ENCODE data around the gene INTS4.

Gene INTS4

DNA sequence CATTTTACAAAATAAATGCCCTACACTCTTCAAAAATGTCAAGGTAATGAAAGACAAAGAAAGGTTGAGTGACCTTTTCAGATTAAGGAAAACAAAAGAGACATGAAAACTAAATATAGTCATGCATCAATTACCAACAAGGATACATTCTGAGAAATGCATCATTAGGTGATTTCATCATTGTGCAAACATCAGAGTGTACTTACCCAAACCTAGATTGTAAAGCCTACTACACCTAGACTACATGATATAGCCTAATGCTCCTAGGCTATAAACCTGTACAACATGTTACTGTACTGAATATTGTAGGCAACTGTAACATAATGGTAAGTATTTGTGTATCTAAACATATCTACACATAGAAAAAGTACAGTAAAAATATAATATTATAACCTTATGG lies 26.7 kb downstream of the INTS4 start:
- ATAC-seq, result no peak
- TF ChIP-seq ESRRG (CRISPR knock-in tag; IDR thresholded peaks at IDR 0.05) (no peak), OSR1 (CRISPR knock-in tag; IDR thresholded peaks at IDR 0.05) (no peak), TSHZ2 (CRISPR knock-in tag; IDR thresholded peaks at IDR 0.05) (no peak), BACH2 (CRISPR knock-in tag; IDR thresholded peaks at IDR 0.05; ENCODE audit: borderline replicate concordance) (no peak), ZFP30 (CRISPR knock-in tag; IDR thresholded peaks at IDR 0.05) (no peak), TOX (CRISPR knock-in tag; IDR thresholded peaks at IDR 0.05; ENCODE audit: borderline replicate concordance) (no peak), CREB5 (CRISPR knock-in tag; IDR thresholded peaks at IDR 0.05; ENCODE audit: low read depth) (no peak), ZNF70 (CRISPR knock-in tag; IDR thresholded peaks at IDR 0.05) (no peak), PPARA (CRISPR knock-in tag; IDR thresholded peaks at IDR 0.05; ENCODE audit: borderline replicate concordance) (no peak), ISL1 (CRISPR knock-in tag; IDR thresholded peaks at IDR 0.05) (no peak), ZFP3 (CRISPR knock-in tag; IDR thresholded peaks at IDR 0.05) (no peak), RARB (CRISPR knock-in tag; IDR thresholded peaks at IDR 0.05) (no peak), SNAI2 (CRISPR knock-in tag; IDR thresholded peaks at IDR 0.05) (no peak), GLIS3 (CRISPR knock-in tag; IDR thresholded peaks at IDR 0.05) (no peak)
- TF ChIP-seq, protein P1, sequence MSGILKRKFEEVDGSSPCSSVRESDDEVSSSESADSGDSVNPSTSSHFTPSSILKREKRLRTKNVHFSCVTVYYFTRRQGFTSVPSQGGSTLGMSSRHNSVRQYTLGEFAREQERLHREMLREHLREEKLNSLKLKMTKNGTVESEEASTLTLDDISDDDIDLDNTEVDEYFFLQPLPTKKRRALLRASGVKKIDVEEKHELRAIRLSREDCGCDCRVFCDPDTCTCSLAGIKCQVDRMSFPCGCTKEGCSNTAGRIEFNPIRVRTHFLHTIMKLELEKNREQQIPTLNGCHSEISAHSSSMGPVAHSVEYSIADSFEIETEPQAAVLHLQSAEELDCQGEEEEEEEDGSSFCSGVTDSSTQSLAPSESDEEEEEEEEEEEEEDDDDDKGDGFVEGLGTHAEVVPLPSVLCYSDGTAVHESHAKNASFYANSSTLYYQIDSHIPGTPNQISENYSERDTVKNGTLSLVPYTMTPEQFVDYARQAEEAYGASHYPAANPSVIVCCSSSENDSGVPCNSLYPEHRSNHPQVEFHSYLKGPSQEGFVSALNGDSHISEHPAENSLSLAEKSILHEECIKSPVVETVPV (CRISPR knock-in tag; IDR thresholded peaks at IDR 0.05), result no peak
- TF ChIP-seq, protein P2, sequence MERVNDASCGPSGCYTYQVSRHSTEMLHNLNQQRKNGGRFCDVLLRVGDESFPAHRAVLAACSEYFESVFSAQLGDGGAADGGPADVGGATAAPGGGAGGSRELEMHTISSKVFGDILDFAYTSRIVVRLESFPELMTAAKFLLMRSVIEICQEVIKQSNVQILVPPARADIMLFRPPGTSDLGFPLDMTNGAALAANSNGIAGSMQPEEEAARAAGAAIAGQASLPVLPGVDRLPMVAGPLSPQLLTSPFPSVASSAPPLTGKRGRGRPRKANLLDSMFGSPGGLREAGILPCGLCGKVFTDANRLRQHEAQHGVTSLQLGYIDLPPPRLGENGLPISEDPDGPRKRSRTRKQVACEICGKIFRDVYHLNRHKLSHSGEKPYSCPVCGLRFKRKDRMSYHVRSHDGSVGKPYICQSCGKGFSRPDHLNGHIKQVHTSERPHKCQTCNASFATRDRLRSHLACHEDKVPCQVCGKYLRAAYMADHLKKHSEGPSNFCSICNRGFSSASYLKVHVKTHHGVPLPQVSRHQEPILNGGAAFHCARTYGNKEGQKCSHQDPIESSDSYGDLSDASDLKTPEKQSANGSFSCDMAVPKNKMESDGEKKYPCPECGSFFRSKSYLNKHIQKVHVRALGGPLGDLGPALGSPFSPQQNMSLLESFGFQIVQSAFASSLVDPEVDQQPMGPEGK (CRISPR knock-in tag; IDR thresholded peaks at IDR 0.05; ENCODE audit: borderline replicate concordance), result no peak

- no peak for ATAC-seq
- TF ChIP-seq TOX (CRISPR knock-in tag; IDR thresholded peaks at IDR 0.05; ENCODE audit: borderline replicate concordance) (no peak), PPARA (CRISPR knock-in tag; IDR thresholded peaks at IDR 0.05; ENCODE audit: borderline replicate concordance) (no peak), GLIS3 (CRISPR knock-in tag; IDR thresholded peaks at IDR 0.05) (no peak), SNAI2 (CRISPR knock-in tag; IDR thresholded peaks at IDR 0.05) (no peak), BACH2 (CRISPR knock-in tag; IDR thresholded peaks at IDR 0.05; ENCODE audit: borderline replicate concordance) (no peak), ZC3H10 (CRISPR knock-in tag; IDR thresholded peaks at IDR 0.05) (no peak), ZNF70 (CRISPR knock-in tag; IDR thresholded peaks at IDR 0.05) (no peak)
These were observed 27.3 kb downstream of the INTS4 start for GRCh38 chr11:77967121-77967520.

DNA sequence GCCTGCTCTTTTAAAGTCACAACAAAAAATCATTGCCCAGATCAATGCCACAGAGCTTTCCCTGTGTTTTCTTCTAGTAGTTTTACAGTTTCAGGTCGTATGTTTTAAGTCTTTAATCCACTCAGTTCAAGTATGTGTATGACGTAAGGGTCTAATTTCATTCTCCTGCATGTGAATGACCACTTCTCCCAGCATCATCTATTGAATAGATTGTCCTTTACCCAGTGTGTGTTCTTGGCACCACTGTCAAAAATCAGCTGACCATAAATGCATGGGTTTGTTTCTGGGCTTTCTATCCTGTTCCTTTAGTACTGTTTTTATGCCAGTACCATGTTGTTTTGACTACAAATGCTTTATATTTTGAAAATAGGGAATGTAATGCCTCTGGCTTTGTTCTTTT lies 28.1 kb downstream of the INTS4 start:
- TF ChIP-seq, protein P1 (CRISPR knock-in tag; IDR thresholded peaks at IDR 0.05), result no peak
- TF ChIP-seq GLIS3 (CRISPR knock-in tag; IDR thresholded peaks at IDR 0.05) (no peak), ISL1 (CRISPR knock-in tag; IDR thresholded peaks at IDR 0.05) (no peak), ZC3H10 (CRISPR knock-in tag; IDR thresholded peaks at IDR 0.05) (no peak), CREB5 (CRISPR knock-in tag; IDR thresholded peaks at IDR 0.05; ENCODE audit: low read depth) (no peak), PPARA (CRISPR knock-in tag; IDR thresholded peaks at IDR 0.05; ENCODE audit: borderline replicate concordance) (no peak), ZFP30 (CRISPR knock-in tag; IDR thresholded peaks at IDR 0.05) (no peak), ZNF565 (CRISPR knock-in tag; conservative IDR thresholded peaks at IDR 0.05; ENCODE audit: low read depth) (no peak), ZNF8 (CRISPR knock-in tag; IDR thresholded peaks at IDR 0.05) (no peak), TOX (CRISPR knock-in tag; IDR thresholded peaks at IDR 0.05; ENCODE audit: borderline replicate concordance) (no peak), RARB (CRISPR knock-in tag; IDR thresholded peaks at IDR 0.05) (no peak), TSHZ2 (CRISPR knock-in tag; IDR thresholded peaks at IDR 0.05) (no peak)
- ATAC-seq, result no peak
